Hematopoietic multipotent progenitor cell treated with erythropoietin and hydrocortisone succinate and interleukin-3 and kit ligand, for 15 days (in vitro differentiated cells): ENCODE measurements around the gene MUSK.
"Not testable (repeated sequence)": the region's sequence is repeated elsewhere in the genome, so short reads cannot be mapped to it uniquely, and the experiment has no call there.

Experiments
- DNase-seq: peaks from one replicate; pipeline ENCODE4 v3.0.0-alpha.2; 2015; ENCODE audit warnings: low spot score

Gene MUSK

GRCh38 chr9:110763568-110763967, 95.0 kb downstream of the MUSK start:
- no peak for DNase-seq

GRCh38 chr9:110764006-110764405, 95.4 kb downstream of the MUSK start:
- DNase-seq = no peak

- DNase-seq = no peak
Measured at GRCh38 chr9:110765926-110766325, 97.3 kb downstream of the MUSK start.

- DNase-seq = no peak
Measured at GRCh38 chr9:110767559-110768063, 99.0 kb downstream of the MUSK start.

- DNase-seq = no peak
Measured at GRCh38 chr9:110768886-110769285, 100.3 kb downstream of the MUSK start.

GRCh38 chr9:110769667-110770066, 101.1 kb downstream of the MUSK start:
- no peak for DNase-seq

- DNase-seq = no peak
Measured at GRCh38 chr9:110775724-110776123, 107.1 kb downstream of the MUSK start.

GRCh38 chr9:110776221-110776620, 107.6 kb downstream of the MUSK start:
- no peak for DNase-seq

GRCh38 chr9:110777196-110777875, 108.7 kb downstream of the MUSK start:
- DNase-seq = no peak

- no peak for DNase-seq
Measured at GRCh38 chr9:110777876-110778215, 109.3 kb downstream of the MUSK start.

- no peak for DNase-seq
Measured at GRCh38 chr9:110782701-110783100, 114.1 kb downstream of the MUSK start.

GRCh38 chr9:110784309-110784708, 115.7 kb downstream of the MUSK start:
- DNase-seq = no peak

GRCh38 chr9:110785166-110785565, 116.6 kb downstream of the MUSK start:
- no peak for DNase-seq

- DNase-seq = not testable (repeated sequence)
Measured at GRCh38 chr9:110788396-110788795, 119.8 kb downstream of the MUSK start.

GRCh38 chr9:110788871-110789270, 120.3 kb downstream of the MUSK start:
- DNase-seq = no peak

- no peak for DNase-seq
Measured at GRCh38 chr9:110797611-110798010, 129.0 kb downstream of the MUSK start.

GRCh38 chr9:110799396-110799795, 130.8 kb downstream of the MUSK start:
- no peak for DNase-seq

- no peak for DNase-seq
Measured at GRCh38 chr9:110801426-110801825, 132.8 kb downstream of the MUSK start.

GRCh38 chr9:110802416-110803035, 133.9 kb downstream of the MUSK start:
- DNase-seq = no peak

- no peak for DNase-seq
Measured at GRCh38 chr9:110807956-110808598, 139.5 kb downstream of the MUSK start.

- DNase-seq = no peak
Measured at GRCh38 chr9:110808599-110808980, 140.0 kb downstream of the MUSK start.

GRCh38 chr9:110809038-110809595, 140.5 kb downstream of the MUSK start:
- DNase-seq = no peak
